Stimulated activated CD8-positive, alpha-beta memory T cell treated with anti-CD3 and anti-CD28 coated beads, Interleukin-15, amount 100 ng/mL, for 24 hours (primary cell): ENCODE results near the gene MED8.

Experiments
- DNase-seq: peaks from one replicate; pipeline ENCODE4 v3.0.0-alpha.2; 2020; ENCODE audit warnings: low read depth

MED8 gene, protein sequence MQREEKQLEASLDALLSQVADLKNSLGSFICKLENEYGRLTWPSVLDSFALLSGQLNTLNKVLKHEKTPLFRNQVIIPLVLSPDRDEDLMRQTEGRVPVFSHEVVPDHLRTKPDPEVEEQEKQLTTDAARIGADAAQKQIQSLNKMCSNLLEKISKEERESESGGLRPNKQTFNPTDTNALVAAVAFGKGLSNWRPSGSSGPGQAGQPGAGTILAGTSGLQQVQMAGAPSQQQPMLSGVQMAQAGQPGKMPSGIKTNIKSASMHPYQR

DNA sequence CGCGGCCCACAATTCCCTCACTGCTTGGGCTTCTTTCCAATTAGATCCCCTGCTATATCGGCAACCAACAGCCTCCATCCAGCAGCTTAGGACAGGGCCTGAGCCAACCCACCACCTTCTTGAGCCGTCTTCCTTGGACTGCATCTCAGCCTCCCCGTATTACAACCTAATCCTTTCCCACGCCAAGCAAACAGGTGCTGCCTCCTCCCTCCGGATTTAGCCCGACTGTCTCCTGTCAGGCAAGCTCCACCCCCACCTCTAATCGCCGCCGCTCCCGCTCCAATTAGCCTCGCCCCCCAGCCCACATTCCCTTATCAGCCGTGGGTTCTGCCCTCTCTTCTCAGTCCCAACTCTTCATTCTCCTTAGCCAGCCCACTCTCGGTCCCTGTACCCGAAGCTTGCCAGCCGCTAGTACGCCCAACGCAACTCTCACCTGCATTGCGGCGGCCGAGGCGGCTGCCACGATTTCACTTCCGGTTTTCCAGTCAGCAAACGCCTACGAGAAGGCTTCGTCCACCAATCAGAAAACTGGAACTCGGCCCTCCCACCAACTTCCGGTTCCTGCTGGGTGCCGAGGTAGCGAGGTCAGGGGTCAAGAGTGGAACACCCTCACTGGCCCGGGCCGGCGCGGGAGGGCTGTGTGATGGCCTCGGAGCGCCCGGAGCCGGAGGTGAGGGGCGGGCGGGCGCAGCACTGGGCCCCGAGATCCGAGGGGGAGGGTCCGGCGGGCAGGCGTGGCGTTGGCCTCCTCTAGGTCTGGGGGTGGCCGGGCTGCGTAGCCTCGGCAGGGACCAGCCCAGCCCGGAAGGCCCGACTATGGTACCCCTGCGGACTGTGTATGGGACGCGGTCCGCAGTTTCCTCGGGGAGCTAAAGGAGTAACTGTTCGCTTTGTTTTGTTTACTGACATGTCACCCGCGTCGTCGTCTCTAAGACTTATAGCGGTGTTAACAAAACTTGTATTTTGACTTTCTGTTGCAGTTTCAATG lies at the start of gene MED8, which contains the start of gene SZT2:
Gene MED8 (minus strand): TSS at position 475 of the 988 bp plus-strand sequence. CDS start 36 bp downstream, at position 439.
Gene SZT2 (plus strand): TSS at position 574 of the 988 bp plus-strand sequence. CDS start 70 bp downstream, at position 644.
- DNase-seq, result peak; percentile 81

DNA sequence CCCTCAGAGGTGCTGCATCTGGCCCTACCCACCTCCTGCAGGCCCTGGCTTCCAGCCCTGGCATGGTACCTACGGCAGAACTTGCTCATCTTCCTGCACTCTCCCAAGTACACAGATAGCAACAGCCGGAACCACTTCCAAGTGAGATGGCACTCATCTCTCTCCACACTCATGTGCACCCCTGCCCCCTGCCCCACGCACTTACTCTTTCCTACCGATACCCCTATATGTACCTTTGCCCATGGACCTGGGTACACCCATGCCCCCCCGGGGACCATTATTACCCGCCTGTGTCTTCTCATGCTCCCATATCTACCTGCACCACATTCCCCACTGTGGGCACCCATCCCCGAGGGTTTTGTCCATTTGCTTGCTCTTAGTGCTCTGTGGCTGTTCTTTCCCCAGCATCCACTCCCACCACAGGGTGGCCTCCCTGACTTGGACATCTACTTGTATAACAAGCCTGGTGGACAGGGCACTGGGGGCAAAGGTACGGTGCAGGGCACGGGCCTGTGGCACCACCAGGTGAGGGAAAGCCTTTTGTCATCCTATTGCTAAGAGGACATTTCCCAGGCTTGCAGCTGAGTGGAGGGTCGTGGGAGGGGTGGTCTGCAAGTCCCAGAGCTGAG lies 49.5 kb upstream of the MED8 start:
- no peak for DNase-seq

DNA sequence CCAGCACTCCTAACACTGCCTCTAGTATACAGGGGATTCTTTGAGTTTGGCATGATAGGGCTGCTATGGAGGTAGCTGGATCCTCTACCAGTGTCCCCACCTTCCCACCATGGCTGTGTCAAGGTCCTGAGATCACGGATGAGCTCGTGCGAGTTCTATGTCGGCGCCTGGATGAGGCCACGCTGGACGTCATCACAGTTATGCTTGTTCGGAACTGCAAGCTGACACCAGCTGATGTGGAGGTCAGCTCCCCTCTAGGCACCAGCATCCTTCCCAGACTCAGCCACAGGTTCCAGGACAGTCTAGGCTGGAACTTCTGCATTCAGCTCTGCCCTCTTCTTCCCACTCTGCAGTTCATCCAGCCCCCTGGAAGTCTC lies 49.0 kb upstream of the MED8 start:
- DNase-seq, result no peak

DNA sequence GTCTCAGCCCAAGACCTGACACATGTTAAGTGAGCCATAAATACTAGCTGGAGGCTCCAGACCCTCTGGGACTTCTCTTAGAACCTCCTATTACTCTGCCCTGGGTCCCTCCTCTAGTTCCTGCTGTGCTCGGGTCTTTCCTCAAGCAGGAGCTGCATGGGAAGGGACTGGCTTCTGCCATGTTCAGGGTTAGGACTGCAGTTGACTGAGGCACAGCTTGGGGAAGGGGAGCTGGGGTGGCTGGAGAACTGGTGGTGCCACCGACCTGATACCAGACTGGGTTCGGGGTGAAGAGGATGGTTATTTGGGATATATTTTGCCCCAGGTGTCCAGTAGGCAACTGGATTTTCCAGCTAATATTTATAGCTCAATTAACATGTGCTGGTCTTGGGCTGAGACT lies 48.4 kb upstream of the MED8 start:
- no peak for DNase-seq

DNA sequence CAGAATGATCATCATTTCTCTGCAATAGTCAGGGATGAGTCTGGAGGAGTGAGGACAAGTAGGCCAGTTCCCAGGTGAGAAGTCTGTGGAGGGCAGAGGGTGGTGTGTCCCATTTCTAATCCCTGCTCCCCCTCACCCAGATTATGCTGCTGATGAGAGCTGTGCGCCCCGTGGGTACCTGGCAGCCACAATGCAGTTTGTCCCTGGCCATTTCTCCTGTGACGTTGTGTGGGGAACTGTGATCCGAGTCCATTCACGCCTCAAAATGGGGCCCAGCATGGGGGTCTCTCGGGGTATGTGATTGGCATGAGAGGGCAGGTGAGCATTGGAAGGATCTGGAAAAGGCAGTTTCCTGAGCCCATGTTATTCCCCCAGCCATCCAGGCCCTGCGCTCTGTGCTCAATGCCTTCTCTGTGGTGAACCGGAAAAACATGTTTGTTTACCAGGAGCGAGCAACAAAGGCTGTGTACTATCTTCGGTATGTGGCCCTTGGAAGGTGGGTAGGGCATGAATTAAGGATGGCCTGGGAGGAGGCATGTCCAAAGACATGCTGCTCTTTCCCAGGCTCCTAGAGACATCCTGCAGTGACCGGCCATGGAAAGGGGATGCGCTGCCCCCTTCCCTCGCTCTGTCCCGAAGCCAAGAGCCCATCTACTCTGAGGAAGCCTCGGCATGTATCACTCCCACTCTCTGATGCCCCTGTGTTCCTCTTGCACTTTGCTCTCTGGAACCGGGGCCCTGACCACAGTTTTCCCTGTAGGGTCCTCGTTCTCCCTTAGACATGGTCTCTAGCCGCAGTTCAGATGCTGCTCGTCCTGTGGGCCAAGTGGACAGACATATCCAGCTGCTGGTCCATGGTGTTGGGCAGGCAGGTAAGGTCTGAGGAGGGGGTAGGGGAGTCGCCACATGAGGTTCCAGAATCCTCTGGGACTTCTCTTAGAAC lies 47.7 kb upstream of the MED8 start:
- DNase-seq, result no peak

DNA sequence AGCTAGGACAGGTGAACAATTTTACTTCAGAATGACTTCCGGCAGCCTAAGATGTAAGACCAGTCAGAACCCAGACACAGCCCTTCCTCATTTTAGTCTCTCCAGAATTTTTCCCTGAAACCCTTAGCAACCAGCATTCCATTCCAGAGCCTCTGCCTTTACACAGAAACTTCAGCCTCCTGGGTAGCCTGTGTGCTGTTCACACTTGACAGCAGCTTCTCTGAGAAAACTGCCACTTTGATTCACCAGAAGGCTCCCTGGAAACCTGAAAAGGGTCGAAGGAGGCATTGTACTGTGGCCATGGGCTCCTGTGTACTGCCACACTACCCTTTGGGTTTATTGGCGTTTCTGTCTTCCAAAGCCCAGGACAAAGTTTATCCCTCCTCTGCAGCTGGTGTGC lies 46.8 kb upstream of the MED8 start:
- no peak for DNase-seq

DNA sequence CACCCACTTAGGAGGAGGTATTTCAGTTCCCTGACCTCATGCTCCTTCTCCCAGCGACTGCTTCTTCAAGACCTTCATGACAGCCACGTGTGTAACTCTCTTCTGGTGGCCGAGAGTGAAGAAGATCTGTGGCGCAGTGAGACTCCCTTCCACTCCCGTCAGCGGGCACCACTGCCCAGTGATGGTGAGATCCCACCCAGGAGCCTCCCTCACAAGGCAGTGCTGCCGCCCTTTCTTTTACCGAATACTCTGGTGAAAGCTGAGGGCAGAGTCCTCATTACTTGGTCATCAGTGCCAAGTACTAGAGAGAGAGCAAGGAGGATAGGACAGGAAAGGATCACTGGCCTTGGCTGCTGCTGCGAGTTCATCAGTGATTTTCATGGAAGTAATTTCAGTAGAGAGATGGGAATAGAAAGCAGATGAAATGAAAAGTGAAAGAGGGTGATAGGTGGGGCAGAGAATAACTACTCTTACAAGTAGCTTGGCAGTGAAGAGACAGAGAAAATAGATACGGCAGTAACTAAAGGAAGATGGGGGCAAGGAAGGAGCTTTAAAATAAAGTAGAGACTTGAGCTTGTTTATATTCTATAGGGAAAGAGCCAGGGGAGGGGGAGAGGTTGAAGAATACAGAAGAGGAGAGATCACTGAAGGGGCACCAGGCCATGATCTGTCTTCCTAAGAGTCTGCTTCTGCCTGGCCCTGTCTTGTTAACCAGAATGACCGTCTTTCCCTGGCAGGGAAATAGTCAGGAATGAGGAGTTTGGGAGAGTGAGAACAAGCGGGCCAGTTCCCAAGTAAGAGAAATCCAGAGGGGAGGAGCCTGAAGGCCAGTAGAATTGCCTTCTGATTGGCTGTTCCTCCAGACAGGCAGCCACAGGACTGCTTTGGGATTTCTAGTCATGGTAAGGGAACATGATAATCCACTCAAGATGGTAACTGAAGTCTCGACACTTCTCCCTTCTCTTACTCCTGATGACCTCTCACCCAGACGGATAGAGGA lies 45.8 kb upstream of the MED8 start:
- DNase-seq, result no peak

DNA sequence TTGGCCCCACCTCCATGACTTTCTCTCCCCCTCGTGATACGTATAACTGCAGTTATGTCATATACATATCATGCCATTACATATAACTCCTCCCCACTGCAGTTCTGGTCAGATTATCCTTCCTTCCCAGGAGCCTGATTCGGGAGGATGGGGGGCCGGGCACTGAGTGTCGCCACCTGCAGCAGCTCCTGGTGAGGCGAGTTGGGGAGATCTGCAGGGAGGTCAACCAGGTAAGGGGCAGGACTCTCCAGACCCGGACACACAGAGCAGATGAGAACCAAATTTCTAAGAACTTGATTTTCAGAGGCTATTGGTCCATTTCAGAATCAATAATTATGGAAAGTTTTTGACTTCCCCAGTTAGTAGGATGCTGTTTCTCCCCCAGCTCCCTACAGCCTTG lies 44.7 kb upstream of the MED8 start:
- no peak for DNase-seq

DNA sequence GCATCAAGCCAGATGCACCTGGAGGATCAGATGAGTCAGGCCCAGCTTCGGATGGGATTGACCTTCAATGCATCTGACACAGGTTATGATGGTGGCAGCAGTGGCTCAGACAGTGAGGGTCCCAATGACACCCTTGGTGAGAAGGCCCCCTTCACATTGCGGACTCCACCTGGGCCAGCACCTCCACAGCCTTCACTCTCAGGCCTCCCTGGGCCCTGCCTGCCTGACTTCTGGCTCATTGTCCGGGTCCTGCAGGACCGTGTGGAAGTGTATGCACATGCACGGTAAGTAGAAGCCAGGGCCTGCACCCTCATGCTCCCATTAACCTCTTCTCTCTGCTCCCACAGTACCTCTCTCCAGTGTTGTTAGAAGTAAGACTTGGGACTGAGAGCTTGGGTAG lies 43.3 kb upstream of the MED8 start:
- DNase-seq, result no peak

DNA sequence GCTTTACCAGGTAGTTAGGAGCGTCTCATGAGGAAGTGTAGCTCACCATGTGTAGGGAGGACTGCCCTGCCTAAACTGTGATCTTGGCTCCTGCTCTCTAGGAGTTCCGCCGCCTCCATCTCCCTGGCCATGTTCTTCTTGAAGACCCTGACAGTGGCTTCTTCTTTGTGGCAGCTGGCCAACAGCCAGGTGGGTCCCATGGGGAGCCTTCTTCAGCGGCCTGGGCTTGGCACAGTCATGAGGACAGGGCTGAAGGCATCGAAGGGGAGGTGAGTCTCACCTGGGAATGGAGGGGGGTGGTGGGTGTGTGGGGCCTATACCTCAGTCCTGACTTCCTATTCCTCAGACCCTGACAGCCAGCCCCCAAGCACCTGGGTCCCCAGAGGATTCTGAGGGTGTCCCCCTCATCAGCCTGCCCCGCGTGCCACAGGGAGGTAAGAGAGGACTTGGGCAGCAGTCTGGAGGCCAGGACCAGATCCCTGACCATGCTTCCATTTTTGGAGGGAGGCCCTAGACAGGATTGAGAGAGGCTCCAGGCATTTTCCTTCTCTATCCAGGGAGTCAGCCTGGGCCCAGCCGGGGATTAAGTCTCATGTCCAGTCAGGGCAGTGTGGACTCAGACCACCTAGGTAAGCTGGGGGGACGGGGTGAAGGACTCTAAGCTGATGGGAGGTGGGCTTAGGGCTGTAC lies 42.7 kb upstream of the MED8 start:
- no peak for DNase-seq

DNA sequence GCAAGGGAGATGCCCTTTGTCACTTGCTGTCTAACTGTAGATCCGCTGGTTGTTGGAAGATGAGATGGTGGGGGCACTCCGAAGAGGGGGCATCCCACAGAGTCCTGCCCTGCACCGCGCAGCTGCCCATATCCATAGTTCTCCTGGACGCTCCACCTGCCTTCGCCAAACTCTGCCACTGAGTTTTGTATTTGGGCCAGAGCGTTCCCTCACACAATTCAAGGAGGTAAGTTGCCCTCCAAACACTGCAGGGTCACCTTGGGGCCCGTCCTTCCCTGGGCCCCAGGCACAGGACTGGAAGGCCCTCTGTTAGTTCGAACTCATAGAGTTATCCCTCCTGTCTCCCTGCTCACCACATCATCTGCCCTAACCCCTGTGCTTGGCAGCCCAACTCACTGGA lies 42.1 kb upstream of the MED8 start:
- no peak for DNase-seq

DNA sequence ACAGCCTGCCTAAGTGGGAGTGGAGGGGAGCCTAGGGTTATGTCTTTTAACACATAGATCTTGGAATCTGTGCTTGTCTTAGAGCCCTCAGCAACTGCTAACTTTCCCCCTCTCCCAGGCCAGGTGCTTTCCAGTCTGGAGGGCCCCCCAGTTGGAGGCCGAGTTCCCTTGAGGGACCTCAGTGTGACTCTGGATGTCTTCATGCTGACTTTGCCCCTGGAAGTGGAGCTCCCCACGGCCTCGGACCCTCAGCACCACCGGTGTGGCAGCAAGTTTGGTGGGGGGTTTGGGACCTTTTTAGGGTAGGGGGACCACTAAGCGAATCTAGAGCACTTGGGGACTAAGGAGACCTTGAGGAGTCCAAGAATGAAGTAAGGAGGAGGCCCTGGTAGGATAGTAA lies 41.2 kb upstream of the MED8 start:
- DNase-seq, result no peak

DNA sequence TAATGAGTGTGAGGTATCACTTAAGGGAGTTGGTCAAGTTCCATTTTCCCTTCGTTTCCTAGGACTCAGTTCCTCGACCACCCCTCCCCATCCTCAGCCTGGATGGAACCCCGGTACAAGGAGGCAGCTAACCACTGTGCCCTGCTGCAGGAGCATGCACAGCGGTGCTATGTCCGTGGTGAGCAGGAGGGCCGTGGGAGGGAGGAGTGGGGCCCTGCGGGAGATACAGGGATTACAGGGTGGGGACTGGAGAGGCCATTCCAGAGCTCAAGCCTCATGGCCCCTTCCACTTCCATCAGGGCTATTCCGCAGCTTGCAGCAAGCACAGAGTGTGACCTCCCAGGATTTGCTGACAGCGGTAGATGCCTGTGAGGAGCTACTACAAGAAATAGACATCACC lies 38.3 kb upstream of the MED8 start:
- no peak for DNase-seq

DNA sequence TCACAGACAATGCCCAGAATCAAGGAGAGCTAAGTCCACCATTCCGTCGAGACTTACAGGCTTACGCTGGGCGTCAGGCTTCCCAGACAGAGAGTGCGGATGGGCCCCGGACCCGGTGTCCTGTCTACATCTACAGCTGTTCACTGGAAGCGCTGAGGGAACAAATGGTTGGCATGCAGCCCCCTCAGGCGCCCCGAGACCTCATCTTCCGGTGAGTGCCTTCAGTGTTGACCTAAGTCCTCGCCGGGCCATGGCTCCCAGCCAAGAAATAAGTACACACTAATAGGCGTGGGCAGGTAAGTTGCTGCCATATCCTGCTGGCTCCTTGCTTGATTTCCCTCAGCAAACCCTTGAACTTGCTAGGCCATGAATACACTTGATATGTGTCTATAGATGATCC lies 37.9 kb upstream of the MED8 start:
- no peak for DNase-seq

DNA sequence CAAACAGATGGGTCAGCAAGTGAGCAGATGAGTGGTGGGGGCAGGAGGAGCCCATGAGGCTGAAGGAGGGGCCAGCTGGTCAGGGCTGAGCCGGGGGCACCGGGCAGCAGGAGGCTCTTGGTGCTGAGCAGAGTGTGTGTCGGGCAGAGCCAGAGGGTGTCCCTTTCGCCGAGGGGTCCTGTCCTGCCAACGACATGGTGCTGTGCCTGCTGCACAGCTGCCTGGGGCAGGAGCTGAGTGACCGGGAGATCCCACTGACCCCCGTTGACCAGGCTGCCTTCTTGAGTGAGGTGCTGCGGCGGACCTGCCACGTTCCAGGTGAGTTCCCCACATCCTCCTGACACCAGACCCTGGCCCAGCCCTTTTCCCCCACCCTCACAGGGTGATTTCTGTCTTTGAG lies 36.6 kb upstream of the MED8 start:
- no peak for DNase-seq

DNA sequence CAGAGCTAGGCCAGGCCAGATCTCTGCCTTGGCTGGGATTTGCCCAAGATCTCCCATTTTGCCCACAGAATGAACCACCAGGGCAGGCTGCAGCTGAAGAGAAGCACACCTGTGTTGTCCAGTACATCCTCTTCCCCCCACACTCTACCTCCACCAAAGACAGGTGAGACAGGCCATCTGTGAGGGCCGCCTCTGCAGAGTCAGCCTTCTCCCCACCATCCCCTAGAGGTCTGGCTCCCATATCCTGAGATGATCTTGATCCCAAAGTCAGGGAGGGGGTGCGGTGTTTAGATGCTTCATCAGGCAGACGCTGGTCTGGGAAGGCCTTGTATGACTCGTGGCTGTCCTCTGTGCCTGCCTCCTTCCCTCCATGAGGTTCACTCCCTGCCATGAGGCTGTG lies 35.4 kb upstream of the MED8 start:
- no peak for DNase-seq

DNA sequence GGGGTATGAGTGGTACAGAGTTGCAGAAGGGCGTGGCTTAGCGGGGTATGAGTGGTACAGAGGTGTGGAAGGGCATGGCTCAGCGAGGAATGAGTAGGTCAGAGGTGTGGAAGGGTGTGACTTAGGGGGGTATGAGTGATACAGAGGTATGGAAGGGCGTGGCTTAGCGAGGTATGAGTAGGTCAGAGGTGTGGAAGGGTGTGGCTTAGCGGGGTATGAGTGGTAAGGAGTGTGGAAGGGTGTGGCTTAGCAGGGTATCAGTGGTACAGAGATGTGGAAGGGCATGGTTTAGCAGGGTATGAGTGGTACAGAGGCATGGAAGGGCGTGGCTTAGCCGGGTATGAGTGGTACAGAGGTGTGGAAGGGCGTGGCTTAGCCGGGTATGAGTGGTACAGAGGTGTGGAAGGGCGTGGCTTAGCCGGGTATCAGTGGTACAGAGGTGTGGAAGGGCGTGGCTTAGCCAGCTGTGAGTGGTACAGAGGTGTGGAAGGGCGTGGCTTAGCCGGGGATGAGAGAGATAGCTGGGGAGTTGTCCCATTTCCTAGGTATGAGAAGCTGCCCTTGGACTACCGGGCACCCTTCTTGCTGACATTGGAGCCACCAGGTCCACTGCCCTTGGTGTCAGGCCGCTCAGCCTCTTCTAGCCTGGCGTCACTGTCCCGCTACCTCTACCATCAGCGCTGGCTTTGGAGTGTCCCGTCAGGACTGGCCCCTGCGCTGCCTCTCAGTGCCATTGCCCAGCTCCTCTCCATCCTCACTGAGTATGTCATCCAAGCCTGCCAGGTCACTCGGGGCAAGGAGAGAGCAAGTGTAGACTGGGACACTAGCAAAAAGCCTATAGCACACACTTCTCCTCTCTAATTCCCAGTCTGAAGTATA lies 34.3 kb upstream of the MED8 start:
- DNase-seq, result no peak

DNA sequence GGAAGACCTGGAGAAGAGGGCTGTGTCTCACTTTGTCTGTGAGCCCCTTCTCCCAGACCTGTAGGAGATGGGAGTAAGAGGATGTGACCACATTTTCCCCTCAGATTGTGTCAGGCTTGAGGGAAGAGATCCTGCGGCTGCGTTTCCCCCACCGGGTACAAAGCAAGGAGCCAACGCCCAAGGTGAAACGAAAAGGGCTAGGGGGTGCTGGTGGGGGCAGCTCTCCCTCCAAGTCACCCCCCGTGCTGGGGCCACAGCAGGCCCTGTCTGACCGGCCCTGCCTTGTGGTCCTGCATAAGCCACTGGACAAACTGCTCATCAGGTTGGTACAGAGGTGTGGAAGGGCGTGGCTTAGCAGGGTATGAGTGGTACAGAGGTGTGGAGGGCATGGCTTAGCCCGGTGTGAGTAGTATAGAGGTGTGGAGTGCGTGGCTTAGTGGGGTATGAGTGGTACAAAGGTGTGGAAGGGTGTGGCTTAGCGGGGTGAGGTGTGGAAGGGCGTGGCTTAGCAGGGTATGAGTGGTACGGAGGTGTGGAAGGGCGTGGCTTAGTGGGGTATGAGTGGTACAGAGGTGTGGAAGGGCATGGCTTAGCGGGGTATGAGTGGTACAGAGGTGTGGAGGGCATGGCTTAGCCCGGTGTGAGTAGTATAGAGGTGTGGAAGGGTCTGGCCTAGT lies 33.5 kb upstream of the MED8 start:
- DNase-seq, result no peak
